IPS-18c (cell line): Measurements from ENCODE around the gene RAB3C.

Experiments
- H3K4me3 ChIP-seq: 2 replicates; pipeline ENCODE4 v1.7.0; 2013; ENCODE audit warnings: low read depth, mild to moderate bottlenecking, low read length, moderate library complexity; ENCODE audit not compliant: insufficient read depth
- H3K9me3 ChIP-seq: one replicate; pipeline ENCODE4 v1.6.1; 2013; ENCODE audit warnings: mild to moderate bottlenecking, low read length, moderate library complexity; ENCODE audit not compliant: control insufficient read depth, insufficient read depth

RAB3C gene

DNA sequence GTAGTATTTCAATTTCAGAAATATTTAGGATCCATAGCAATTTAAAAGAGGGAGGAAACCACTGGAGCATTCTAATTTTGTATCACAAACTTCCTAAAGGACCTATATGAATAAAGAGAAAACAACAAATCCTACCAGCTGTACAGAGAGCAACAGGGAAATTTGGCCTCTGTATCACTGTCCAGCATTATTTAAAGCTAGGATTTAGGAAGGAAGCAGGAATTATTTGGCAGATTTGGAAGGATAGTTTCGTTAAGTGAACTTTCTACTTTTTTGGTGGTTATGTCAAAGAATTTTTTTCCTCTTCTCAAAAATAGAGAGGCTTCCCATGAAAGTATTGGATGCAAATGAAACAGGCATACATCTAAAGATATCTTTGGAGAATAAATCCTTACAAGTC lies 269.7 kb downstream of the RAB3C start:
- Histone ChIP-seq H3K4me3 (no peak overlapping the region), H3K9me3 (no peaks in the 10 kb centered on the region)

DNA sequence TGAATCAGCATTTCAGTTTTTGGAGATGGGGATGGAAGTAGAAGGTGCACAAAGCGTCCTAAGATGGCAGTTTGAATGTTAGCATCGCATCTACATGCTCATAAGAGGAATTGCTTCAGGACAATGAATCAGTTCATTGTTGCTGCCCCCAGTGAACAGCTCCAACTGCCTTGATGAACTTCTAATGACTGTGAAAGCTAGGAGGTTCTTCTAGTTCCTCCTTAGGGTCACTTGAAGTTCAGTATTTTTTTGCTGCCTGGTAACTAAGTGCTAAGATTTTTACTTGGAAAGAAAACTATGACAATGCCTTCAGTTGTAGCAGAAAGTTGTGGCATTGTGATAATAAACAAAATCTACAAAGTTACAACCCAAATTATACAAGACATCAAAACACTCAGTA lies 271.6 kb downstream of the RAB3C start:
- H3K4me3 ChIP-seq: no peak overlapping the region
- H3K9me3 ChIP-seq: no peaks in the 10 kb centered on the region

DNA sequence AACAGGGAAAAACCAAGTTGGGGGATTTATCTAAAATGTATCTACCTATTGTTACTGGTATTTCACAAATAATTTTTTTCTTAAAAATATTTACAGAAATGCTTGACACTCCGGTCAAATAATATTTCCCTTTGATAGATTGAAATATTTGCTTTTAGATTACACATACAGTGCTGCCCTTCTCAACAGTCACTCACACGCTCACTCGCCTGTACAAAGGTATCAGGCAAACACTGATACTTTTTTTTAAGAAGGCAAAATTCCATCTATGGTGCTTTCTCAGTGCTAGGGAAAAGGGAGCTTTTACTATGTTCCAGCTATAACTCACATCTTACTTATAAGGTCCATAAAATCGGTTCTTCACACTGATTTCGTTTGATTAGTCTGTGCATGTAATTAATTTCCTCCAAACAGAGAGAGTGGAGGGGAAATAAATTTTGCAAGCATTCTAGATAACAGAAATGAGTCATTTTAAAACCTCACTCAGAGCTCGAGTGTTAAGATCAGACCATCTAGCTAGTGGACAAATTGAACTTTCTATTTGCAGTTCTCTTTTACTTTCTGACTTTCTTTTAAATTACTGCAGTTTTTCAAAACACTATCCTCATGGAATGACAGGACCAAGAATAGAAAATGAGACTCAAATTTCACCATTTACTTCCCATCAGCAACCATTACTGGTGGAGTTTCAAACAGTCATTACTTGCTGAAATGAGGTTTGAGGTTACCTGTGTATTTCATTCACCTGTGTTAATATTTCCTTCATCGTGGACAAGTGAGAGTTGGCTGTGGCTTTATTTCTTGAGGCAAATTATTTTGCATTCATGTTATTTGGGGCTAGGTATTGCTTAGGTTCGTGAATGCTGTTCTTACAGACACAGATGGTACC lies 273.2 kb downstream of the RAB3C start:
- Histone ChIP-seq H3K4me3 (no peak overlapping the region), H3K9me3 (no peaks in the 10 kb centered on the region)

DNA sequence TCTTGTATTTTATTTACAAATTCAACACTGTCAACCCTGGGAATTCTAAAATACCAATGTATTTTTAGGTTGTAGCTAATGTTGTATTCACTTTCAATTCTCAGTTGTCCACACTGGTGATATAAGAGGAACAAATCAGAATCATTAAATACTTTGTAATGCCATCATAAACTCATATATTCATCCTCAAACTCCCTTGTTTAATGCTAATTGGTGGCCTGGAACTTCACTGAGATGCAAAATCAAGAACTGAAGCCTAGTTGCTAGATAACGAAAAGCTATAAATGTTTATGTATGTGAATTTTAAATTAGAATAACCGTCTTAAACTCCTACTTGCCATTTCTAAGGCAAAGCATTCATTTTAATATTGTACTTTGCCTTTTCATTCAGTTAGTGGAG lies 274.7 kb downstream of the RAB3C start:
- Histone ChIP-seq H3K4me3 (no peak overlapping the region), H3K9me3 (no peaks in the 10 kb centered on the region)

DNA sequence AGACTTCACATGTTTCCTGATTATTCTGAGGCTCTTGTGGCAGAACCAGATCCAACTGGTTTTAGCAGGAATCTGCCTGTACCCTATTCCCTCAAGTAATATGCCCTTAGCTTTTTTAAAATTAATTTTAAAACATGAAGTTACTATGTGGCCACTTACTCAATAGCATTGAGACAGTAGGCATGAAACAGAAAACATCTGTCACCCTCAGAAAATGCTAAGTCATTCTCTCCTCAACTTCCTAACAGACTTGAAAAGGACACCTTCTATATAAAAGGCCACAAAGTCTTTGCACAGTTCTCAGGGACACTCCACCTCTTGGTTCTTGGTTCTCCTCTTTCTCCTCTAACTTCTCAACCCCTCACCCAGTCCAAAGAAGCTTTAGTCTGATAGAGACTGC lies 277.8 kb downstream of the RAB3C start:
- no peaks in the 10 kb centered on the region for H3K9me3 ChIP-seq

DNA sequence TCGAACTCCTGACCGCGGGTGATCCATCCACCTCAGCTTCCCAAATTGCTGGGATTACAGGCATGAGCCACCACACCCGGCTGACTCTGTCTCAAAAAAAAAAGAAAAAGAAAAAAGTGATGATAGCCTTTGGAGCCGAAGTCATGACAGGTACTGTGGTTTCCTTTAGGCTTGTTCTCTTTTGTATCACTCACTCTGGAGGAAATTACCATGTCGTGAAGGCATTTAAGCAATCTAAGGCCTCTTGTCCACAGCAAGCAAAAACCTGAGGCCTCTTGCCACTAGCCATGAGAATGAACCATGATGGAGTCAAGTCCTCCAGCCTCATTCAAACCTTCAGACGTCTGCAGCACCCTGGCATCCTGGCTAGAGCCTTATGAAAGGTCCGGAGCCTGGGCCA lies 286.1 kb downstream of the RAB3C start:
- Histone ChIP-seq H3K4me3 (no peak overlapping the region), H3K9me3 (no peaks in the 10 kb centered on the region)

More for the DNA sequence above, 277.8 kb downstream of the RAB3C start:
- H3K4me3 ChIP-seq: no peak overlapping the region

DNA sequence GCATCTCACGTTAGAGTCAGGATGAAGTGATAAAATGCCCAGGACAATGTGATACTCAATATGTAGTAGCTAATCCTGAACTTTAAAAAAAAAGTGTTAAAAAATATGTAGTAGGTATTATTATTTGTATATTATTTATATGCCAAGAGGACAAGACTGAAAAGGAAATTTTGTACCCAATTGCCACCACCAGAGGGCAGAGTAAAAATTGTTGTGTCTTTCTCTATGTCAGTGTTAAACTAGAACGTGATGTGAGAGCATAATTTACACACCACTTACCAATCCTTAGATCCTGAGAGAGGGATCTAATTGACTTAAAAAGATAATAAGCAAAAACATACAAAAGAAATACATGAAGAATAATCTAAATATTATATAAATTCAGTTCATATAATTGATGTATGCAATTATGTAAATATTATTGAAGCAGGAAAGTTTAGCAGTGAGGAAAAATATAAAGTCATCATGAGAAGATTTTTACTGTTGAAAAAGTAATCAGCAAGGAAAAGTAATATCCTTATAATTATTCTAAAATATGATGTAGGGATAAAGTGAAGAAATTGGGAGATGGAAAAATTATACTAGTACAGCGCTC lies 288.9 kb downstream of the RAB3C start:
- H3K4me3 ChIP-seq: no peak overlapping the region
- no peaks in the 10 kb centered on the region for H3K9me3 ChIP-seq

DNA sequence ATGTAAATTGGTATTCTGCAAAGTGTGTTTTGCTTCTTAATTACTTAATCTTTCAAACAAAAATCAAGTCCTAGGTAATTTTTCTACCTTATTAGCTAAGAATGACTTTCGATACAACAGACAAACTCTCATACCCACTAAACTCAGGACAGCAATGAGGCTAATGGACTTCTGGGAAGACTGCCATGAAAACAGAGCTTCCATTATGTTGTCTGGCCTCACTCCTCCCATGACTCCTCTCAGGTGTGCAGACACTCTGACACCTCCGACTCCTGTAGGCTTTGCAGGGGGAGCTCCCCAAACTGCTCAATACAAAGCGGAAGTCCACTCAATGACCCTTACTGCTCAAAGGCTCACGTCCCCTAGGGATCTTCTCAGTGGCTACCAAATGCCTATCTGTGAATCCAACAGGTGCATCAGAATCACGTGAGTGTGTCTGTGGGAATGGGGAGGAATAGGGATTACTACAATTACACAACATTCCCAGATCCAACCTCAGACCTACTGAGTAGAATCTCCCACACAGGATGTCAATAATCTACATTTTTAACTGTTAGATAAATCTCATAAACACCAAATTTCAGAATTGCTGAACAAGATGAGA lies 289.9 kb downstream of the RAB3C start:
- H3K4me3 ChIP-seq: no peak overlapping the region
- H3K9me3 ChIP-seq: no peaks in the 10 kb centered on the region

DNA sequence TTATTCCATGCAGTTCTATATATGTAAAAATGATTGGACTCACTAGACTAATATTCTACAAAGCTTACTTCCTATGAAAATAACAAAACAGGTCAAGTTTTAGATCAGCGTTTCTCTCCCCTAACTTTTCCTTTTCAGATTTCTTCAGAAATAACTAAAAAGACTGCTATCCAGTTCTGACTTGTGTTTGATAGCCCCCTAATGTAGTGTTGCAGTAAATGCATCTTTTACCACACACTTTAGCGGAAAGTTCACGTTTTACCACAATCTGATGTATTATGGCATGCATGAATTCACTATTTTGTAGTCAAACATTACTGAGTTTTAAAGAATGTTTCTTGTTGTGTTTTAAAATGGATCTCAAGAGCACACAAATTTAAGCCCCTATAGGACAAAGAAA lies 292.7 kb downstream of the RAB3C start:
- no peaks in the 10 kb centered on the region for H3K9me3 ChIP-seq
- H3K4me3 ChIP-seq: no peak overlapping the region

DNA sequence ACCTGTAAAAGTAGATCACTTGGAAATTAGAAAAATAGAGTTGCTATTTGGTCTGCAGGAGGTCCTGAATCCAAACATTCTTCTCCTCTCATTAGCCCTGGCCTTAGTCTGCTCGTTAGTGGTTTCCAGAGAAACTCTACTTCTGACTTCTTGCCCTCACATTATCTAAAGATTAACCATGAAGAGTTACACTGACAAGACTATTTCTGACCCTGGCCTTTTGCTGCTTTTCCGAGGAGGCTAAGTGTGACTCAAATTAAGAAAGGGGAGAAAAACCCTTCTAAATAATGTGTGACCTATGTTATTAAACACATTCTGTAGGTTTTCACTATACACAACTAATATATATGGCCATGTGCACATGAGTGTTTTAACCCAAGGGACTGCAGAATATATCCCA lies 302.4 kb downstream of the RAB3C start:
- no peaks in the 10 kb centered on the region for H3K9me3 ChIP-seq
- no peak overlapping the region for H3K4me3 ChIP-seq

DNA sequence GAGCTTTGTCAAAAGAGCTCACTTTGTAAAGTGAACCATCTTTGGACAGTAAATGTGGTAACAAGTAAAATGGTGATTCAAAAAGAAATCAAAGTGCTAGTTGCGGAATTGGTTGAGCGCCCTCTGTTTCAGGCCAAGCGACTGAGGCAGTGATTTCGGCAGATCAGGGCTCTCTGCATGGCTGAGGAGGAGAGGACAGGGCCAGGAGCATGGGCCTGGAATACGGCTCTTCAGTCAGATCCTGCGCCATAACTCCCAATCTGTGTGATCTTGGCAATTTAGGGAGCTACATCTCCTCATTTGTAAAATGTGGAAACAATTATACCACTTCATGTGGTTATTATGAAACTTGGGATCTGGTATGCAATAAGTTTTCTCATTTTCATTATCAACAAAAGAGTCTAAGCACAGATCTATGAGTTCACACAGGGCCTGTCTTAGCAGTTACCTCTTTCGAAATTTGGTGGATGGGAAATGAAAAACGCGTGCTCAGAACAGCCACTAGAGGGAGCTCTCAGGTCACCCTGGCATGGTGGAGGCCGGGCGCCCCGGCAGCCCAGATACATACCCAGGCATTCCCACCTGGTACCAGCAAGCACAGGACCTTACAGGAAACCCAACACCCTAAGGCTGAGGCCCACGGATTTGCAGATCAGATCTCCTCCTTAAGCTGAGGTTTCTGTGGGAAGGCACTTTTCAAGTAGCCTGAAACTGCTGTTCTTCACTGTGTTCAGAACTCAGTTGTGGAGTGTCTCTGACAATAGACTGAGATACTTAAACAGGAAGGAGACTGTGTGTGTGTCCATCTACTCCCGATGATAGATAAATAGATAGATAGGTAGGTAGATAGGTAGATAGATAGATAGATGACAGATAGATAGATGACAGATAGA lies 303.7 kb downstream of the RAB3C start:
- Histone ChIP-seq H3K9me3 (no peaks in the 10 kb centered on the region), H3K4me3 (no peak overlapping the region)

DNA sequence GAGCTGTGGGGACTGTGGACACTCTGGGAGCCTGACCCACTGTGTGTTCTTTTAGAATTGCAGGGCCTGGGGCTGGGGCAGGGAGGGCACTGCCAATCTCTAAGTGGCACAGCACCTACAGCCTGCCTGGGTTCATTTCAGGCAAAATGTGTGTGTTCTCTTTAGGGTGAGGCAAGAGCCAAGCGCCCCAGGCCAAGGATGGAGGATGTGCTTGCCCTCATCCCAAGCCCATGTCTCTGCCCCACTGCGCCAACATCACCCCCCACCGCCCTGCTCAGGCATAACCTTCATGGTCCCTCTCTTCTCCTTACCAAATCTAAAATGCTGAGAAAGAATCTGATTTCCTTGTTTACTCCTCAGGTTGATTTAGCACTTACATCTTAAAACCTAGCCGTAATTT lies 304.4 kb downstream of the RAB3C start:
- Histone ChIP-seq H3K4me3 (no peak overlapping the region), H3K9me3 (no peaks in the 10 kb centered on the region)

DNA sequence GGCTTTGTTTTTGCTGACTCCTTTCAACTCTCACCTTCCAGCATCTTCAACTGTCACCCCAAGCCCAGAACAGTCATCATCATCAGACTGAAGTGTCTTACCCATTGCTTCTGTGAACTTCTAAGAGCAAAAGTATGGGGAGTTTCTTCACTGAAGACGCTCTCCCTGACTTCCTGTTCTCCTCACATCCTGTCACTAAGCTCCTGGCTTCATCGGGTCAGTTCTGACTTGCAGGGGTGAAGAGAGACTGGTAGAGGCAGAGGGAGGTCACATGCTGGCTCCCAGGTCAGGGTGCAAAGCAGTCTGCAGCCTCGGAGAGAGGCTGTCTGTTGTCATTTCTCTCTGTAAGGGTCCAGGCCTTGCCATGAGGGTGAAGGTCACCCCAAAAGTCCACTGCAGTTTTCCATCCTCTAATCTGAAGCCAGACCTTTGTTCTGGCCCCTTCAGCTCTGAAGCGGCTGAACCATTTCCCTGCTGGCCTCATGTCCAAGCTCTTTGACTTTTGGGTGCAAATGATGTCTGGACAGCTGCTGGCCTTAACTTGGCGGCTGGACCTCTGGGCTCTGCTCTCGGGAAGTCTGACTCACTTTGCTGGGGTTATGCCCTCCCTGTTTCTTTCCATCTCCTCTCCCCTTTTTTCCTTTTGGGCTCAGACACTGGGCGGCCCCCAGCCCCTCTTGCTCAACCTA lies 305.0 kb downstream of the RAB3C start:
- Histone ChIP-seq H3K9me3 (no peaks in the 10 kb centered on the region), H3K4me3 (no peak overlapping the region)

DNA sequence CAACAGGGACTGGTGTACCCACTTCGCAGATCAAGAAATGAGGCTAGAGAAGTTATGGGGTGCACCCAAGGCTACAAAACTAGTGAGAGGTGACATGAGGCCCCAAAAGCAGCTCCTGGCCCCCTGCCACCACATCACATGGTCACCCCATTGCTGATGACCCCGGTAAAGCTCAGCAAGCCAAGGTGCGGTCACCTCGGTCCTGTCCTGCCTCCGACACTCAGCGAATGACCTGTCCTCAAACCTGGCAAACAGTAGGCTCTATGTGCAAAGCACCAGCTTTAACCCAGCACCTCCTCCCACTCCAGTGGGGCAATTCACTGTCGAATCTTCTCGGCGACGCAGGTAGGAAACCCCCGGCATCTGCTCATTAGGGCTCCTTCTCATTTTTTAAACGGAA lies 307.4 kb downstream of the RAB3C start:
- no peak overlapping the region for H3K4me3 ChIP-seq

DNA sequence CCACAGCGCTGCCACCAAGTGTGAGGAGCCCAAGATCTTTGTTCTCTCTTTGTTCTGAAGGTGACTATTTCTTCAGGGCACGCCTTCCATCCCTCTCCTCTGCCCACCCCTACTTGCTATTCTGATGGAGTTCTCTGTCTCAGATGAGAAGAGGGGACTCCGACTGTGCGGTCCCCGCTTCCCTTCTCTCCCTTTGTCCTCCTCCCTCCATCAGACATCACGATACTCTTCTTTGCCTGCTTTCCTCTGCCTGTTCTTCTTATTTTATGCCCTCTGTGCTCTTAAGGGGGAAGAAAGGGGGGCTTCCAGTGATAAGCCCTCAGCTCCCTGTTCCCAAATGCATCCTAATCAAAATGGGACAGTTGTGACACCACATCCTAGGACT lies 307.8 kb downstream of the RAB3C start:
- H3K9me3 ChIP-seq: no peaks in the 10 kb centered on the region
- H3K4me3 ChIP-seq: no peak overlapping the region

More for the DNA sequence above, 307.4 kb downstream of the RAB3C start:
- no peaks in the 10 kb centered on the region for H3K9me3 ChIP-seq

DNA sequence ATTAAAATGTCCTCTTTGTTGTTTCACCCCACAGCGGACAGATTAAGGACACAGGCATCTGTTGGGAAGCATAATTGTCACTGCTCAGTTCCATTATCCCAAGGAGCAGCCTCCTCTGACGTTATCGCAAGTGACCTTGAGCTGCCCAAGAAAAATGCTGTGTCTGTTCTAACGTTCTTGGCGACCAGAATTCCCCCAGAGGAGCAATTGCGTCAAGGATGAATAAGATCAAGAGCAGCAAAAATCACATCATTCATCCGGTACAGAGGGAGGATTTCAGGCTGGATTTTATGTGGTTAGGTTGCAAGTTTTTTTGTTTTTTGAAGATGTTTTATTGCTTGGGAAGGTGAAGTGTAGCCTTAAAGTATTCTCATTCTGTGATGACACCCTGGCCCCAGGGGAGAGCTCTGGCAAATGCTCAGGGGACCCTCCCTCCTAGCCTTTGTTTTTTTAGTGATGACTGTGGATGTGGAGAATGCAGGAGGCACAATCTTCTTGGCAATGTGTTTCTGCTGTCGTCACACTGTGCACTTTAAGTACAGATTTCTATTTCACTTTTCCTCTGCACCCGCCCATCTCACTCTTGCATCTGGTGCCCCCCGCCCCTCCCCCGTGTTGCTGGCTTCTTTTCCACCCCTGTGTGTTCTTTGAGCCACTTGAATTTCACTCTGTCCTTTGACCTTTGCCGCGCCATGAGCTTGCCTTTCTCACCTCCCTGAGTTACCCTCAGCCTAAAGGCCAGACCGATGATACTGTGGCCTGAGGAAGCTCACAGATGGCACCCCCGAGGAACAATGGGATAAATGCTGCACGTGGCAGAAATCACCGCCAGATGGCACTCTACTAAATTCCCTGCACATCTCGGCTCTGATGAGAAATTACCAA lies 308.5 kb downstream of the RAB3C start:
- no peak overlapping the region for H3K4me3 ChIP-seq

More for the DNA sequence above, 308.5 kb downstream of the RAB3C start:
- no peaks in the 10 kb centered on the region for H3K9me3 ChIP-seq
